WTC11 (cell line): Measurements from ENCODE around the gene TUBB2A. TPM values are rescaled to one million over a fixed set of nuclear protein-coding genes. Genes with fewer than 3 reads are reported as not detected.
"Not testable (repeated sequence)": the region's sequence is repeated elsewhere in the genome, so short reads cannot be mapped to it uniquely, and the experiment has no call there.

Experiments
- ATAC-seq: fragments of 200-7000 bp; cut with Tn5 transposase; 2 replicates; pipeline ENCODE4 v1.10.0; 2021; ENCODE audit warnings: mild to moderate bottlenecking, moderate library complexity
- CTCF ChIA-PET: fragments of 300-600 bp; sonication (Branson Sonifier 250); formaldehyde crosslinking; loops from one replicate; lab custom pipeline; 2021; ENCODE audit warnings: antibody characterized with exemption; lab: Charles Lee
- POLR2A ChIA-PET: fragments of 350-600 bp; sonication (Branson Sonifier 250); formaldehyde crosslinking; loops from one replicate; lab custom pipeline; 2021; ENCODE audit warnings: antibody characterized with exemption; lab: Charles Lee
- DNase-seq: peaks from one replicate; pipeline ENCODE4 v3.0.0; 2021; ENCODE audit warnings: low spot score
- H3K27ac Mint-ChIP-seq: 2 replicates; pipeline ENCODE4 v1.8.0; 2021; ENCODE audit warnings: mixed read lengths
- H3K27me3 Mint-ChIP-seq: 2 replicates; pipeline ENCODE4 v1.8.0; 2021; ENCODE audit warnings: low read depth, mild to moderate bottlenecking, moderate library complexity, mixed read lengths
- H3K36me3 Mint-ChIP-seq: 2 replicates; pipeline ENCODE4 v1.8.0; 2021; ENCODE audit warnings: mixed read lengths
- H3K4me1 Mint-ChIP-seq: 2 replicates; pipeline ENCODE4 v1.8.0; 2022; ENCODE audit warnings: mixed read lengths
- H3K4me3 Mint-ChIP-seq: 2 replicates; pipeline ENCODE4 v1.8.0; 2021; ENCODE audit warnings: mild to moderate bottlenecking, moderate library complexity, mixed read lengths
- H3K9me3 Mint-ChIP-seq: 2 replicates; pipeline ENCODE4 v1.8.0; 2021; ENCODE audit warnings: mixed read lengths
- ETV6 ChIP-seq: sonication (generic); formaldehyde crosslinking; IDR thresholded peaks from 2 replicates; pipeline ENCODE4 v1.8.1; 2022; ENCODE audit warnings: mild to moderate bottlenecking, missing genetic modification reagents
- FOXK1 ChIP-seq: sonication (generic); formaldehyde crosslinking; IDR thresholded peaks from 2 replicates; pipeline ENCODE4 v1.8.0; 2022; ENCODE audit warnings: mild to moderate bottlenecking, moderate library complexity, missing genetic modification reagents
- FOXP4 ChIP-seq: sonication (generic); formaldehyde crosslinking; IDR thresholded peaks from 2 replicates; pipeline ENCODE4 v1.8.0; 2022; ENCODE audit warnings: mild to moderate bottlenecking, missing genetic modification reagents
- IRF1 ChIP-seq: sonication (generic); formaldehyde crosslinking; IDR thresholded peaks from 2 replicates; pipeline ENCODE4 v1.8.0; 2023; ENCODE audit warnings: missing genetic modification reagents
- NFYB ChIP-seq: sonication (generic); formaldehyde crosslinking; conservative IDR thresholded peaks from 2 replicates; pipeline ENCODE4 v1.8.0; 2022; ENCODE audit warnings: low read depth, missing genetic modification reagents
- RELA ChIP-seq: sonication (generic); formaldehyde crosslinking; IDR thresholded peaks from 2 replicates; pipeline ENCODE4 v1.8.1; 2022; ENCODE audit warnings: missing genetic modification reagents, mild to moderate bottlenecking, borderline replicate concordance
- SMAD3 ChIP-seq: sonication (generic); formaldehyde crosslinking; IDR thresholded peaks from 2 replicates; pipeline ENCODE4 v1.8.0; 2022; ENCODE audit warnings: missing genetic modification reagents, mild to moderate bottlenecking, borderline replicate concordance
- SP1 ChIP-seq: sonication (generic); formaldehyde crosslinking; conservative IDR thresholded peaks from 2 replicates; pipeline ENCODE4 v1.8.1; 2022; ENCODE audit warnings: missing genetic modification reagents
- TEAD1 ChIP-seq: sonication (generic); formaldehyde crosslinking; IDR thresholded peaks from 2 replicates; pipeline ENCODE4 v1.8.0; 2022; ENCODE audit warnings: mild to moderate bottlenecking, missing genetic modification reagents
- ZNF263 ChIP-seq: sonication (generic); formaldehyde crosslinking; IDR thresholded peaks from 2 replicates; pipeline ENCODE4 v1.8.1; 2022; ENCODE audit warnings: low read depth, mild to moderate bottlenecking, moderate library complexity, missing genetic modification reagents
- ZNF671 ChIP-seq: fragments of 250-450 bp; sonication (Bioruptor Pico); IDR thresholded peaks from 2 replicates; pipeline ENCODE4 v1.8.0; 2021; ENCODE audit warnings: mild to moderate bottlenecking
- total RNA-seq: library from RNA; stranded (reverse); gene quantifications from 3 replicates; pipeline ENCODE4 v1.2.3, GENCODE V29; 2021

Gene TUBB2A
- total RNA-seq, 1 experiment from 2014 or later, result 357 TPM

GRCh38 chr6:3171313-3172175, 14.2 kb upstream of the TUBB2A start:
- ChIA-PET POLR2A (interaction anchor here (0.8 to 1.0 kb wide), 2 partner anchors 9 to 57 kb away, joined by 3 read pairs; no protein-coding TSS in a partner anchor), CTCF (interaction anchor here (0.9 to 1.6 kb wide), 4 partner anchors 9 to 80 kb away, joined by 3 to 4 read pairs (median 3); no protein-coding TSS in a partner anchor)
- not testable (repeated sequence) for H3K27me3 Mint-ChIP-seq, H3K36me3 Mint-ChIP-seq, H3K4me3 Mint-ChIP-seq, DNase-seq, H3K27ac Mint-ChIP-seq, ATAC-seq, H3K9me3 Mint-ChIP-seq
- H3K4me1 Mint-ChIP-seq, result peaks cover 38% of the 10 kb centered on the region
- TF ChIP-seq NFYB (CRISPR knock-in tag), result peak; percentile 70

- H3K36me3 Mint-ChIP-seq, ATAC-seq, H3K27me3 Mint-ChIP-seq, H3K9me3 Mint-ChIP-seq, H3K4me3 Mint-ChIP-seq, H3K27ac Mint-ChIP-seq: not testable (repeated sequence)
- ChIA-PET CTCF (interaction anchor here (1.1 to 1.6 kb wide), 4 partner anchors 8 to 28 kb away, joined by 3 to 4 read pairs (median 4); no protein-coding TSS in a partner anchor), POLR2A (interaction anchor here (1.0 kb wide), 1 partner anchor 8 kb away, joined by 3 read pairs; no protein-coding TSS in a partner anchor)
- H3K4me1 Mint-ChIP-seq, result peaks cover 31% of the 10 kb centered on the region
- peak; percentile 49 for DNase-seq
These were observed 13.3 kb upstream of the TUBB2A start for GRCh38 chr6:3170676-3171075.

GRCh38 chr6:3168046-3168445, 10.7 kb upstream of the TUBB2A start:
- DNase-seq, H3K27me3 Mint-ChIP-seq, H3K36me3 Mint-ChIP-seq, H3K4me3 Mint-ChIP-seq, H3K9me3 Mint-ChIP-seq, ATAC-seq: not testable (repeated sequence)
- CTCF ChIA-PET, result interaction anchor here (1.2 kb wide), 1 partner anchor 9 kb away, joined by 3 read pairs; no protein-coding TSS in a partner anchor
- POLR2A ChIA-PET, result interaction anchor here (1.2 kb wide), 1 partner anchor 58 kb away, joined by 3 read pairs; no protein-coding TSS in a partner anchor
- Mint-ChIP-seq H3K27ac (peak overlapping the region; percentile 92), H3K4me1 (peaks cover 21% of the 10 kb centered on the region)

GRCh38 chr6:3166535-3167225, 9.3 kb upstream of the TUBB2A start:
- not testable (repeated sequence) for H3K9me3 Mint-ChIP-seq, H3K36me3 Mint-ChIP-seq, H3K27me3 Mint-ChIP-seq, DNase-seq, ATAC-seq
- H3K27ac Mint-ChIP-seq, result peak overlapping the region; percentile 93
- ChIA-PET CTCF (interaction anchor here (0.9 to 5.0 kb wide), 8 partner anchors 9 to 84 kb away, joined by 4 to 30 read pairs (median 4); partner anchors contain the start of genes TUBB2A and TUBB2B), POLR2A (interaction anchor here (0.7 to 1.2 kb wide), 6 partner anchors 18 to 167 kb away, joined by 3 to 6 read pairs (median 3); partner anchors contain the start of gene NQO2)
- peaks cover 16% of the 10 kb centered on the region for H3K4me1 Mint-ChIP-seq
- TF ChIP-seq IRF1 (CRISPR knock-in tag) (peak; percentile 37; the same call in 1 of the 2 replicates), SP1 (CRISPR knock-in tag) (0 out of 2 replicates have a peak, but pooled peaks have one; percentile 6), TEAD1 (CRISPR knock-in tag) (peak; percentile 39; the same call in 1 of the 2 replicates)
- peak overlapping the region; percentile 3; the same call in 1 of the 2 replicates for H3K4me3 Mint-ChIP-seq

- no peaks in the 10 kb centered on the region for H3K27me3 Mint-ChIP-seq
- ATAC-seq (peak; percentile 42), DNase-seq (no peak)
- peak overlapping the region; percentile 93 for H3K27ac Mint-ChIP-seq
- no peaks in the 10 kb centered on the region for H3K36me3 Mint-ChIP-seq
- peak overlapping the region; percentile 3 for H3K4me3 Mint-ChIP-seq
- peaks cover 22% of the 10 kb centered on the region for H3K4me1 Mint-ChIP-seq
- CTCF ChIA-PET, result interaction anchor here (0.9 to 5.0 kb wide), 9 partner anchors 9 to 85 kb away, joined by 3 to 30 read pairs (median 4); partner anchors contain the start of genes TUBB2A and TUBB2B
- POLR2A ChIA-PET, result interaction anchor here (0.7 to 1.3 kb wide), 5 partner anchors 18 to 64 kb away, joined by 3 to 6 read pairs (median 4); no protein-coding TSS in a partner anchor
- no peaks in the 10 kb centered on the region for H3K9me3 Mint-ChIP-seq
- TF ChIP-seq SMAD3 (CRISPR knock-in tag), result no peak
- 0 out of 2 replicates have a peak, but pooled peaks have one; percentile 38 for TF ChIP-seq FOXK1 (CRISPR knock-in tag)
- TF ChIP-seq SP1 (CRISPR knock-in tag), result 0 out of 2 replicates have a peak, but pooled peaks have one; percentile 14
- peak; percentile 55; the same call in 1 of the 2 replicates for TF ChIP-seq FOXP4
- TF ChIP-seq ZNF671 (CRISPR knock-in tag), result peak; percentile 17; the same call in 1 of the 2 replicates
- no peak for TF ChIP-seq RELA
- TF ChIP-seq ETV6, result peak; percentile 80
- TF ChIP-seq TEAD1 (CRISPR knock-in tag), result peak; percentile 77; the same call in 1 of the 2 replicates
- TF ChIP-seq ZNF263 (CRISPR knock-in tag), result no peak
These were observed 8.5 kb upstream of the TUBB2A start for GRCh38 chr6:3165631-3166534.
